ENCODE data around the gene CPT2.
"Not testable (repeated sequence)": the region's sequence is repeated elsewhere in the genome, so short reads cannot be mapped to it uniquely, and the experiment has no call there.

- not testable (repeated sequence) for TF ChIP-seq CTCF (IDR thresholded peaks at IDR 0.05); POLR2A (IDR thresholded peaks at IDR 0.05; ENCODE audit: low read depth); POLR2AphosphoS5 (IDR thresholded peaks at IDR 0.05); EP300 (IDR thresholded peaks at IDR 0.05)
Measured at GRCh38 chr1:53185955-53186297, 10.7 kb upstream of the CPT2 start.
